Measurements from ENCODE around the gene TTC21A.
"Not testable (repeated sequence)": the region's sequence is repeated elsewhere in the genome, so short reads cannot be mapped to it uniquely, and the experiment has no call there.

The TTC21A gene

GRCh38 chr3:39107388-39108199, at the start of gene TTC21A, which contains the start of gene GORASP1:
TTC21A (plus strand) TSS chr3:39107680; CDS start chr3:39107838, 158 bp downstream.
GORASP1 (minus strand) TSS chr3:39107627; CDS start chr3:39107541, 86 bp downstream.
- DNase-seq = peak; percentile 77

GRCh38 chr3:39061228-39061627, 46.3 kb upstream of the TTC21A start:
- not testable (repeated sequence) for DNase-seq

DNA sequence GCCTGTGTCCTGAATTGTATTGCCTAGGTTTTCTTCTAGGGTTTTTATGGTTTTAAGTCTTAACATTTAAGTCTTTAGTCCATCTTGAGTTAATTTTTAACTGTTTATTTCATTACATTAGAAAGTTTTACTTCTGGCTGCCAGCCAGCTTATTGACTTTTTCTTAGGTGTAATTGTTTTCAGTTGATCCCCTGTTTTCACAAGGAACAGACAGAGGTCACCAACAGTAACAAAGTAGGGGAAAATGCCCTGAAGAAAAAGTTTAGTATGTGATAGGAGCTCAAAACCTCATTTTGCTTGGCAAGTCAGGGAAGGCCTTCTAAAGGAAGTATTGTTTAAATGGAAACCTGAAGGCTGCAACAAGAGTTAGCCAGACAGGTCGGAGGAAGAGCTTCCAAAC, 45.3 kb upstream of the TTC21A start:
- DNase-seq = no peak

GRCh38 chr3:39063143-39063542, 44.3 kb upstream of the TTC21A start:
- DNase-seq = no peak

DNA sequence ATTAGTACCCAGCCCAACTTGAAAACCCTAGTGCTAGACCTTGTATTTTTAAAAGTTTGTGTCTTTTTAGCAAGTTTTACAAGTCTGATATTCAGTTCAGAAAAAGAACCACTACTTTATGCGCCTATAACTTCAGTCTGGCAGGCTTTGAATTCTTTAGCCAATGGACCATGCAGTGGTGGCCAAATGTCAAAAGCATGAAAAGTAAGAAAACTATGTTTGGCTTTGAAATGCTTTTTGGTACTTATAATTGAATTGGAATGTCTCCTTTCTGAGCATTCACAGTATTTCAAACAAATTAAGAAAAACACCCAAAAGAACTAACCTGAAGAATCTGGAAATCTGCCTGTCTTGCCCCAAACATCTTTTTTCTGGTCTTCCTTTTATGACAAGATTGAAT, 42.8 kb upstream of the TTC21A start:
- DNase-seq = no peak

GRCh38 chr3:39065197-39065596, 42.3 kb upstream of the TTC21A start:
- peak; percentile 31 for DNase-seq

DNA sequence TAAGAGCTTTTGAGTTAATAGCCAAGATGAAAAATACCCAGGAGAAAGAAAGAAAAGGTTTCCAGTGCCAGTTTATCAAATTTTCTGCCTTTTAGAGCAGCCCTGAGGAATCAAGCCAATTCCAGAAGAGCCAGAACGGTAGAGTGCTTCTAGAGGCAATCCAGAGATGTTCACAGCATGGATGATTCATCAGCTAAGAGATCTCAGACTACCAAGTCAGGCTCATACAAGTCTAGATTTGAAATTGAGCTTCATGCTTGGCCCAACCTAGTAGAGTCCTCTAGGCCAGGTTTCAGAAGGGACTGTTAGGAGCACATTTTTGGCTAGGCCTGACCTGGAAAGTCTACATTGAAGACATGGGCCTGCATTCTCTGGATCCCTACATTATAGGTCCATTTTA, 40.2 kb upstream of the TTC21A start:
- no peak for DNase-seq

DNA sequence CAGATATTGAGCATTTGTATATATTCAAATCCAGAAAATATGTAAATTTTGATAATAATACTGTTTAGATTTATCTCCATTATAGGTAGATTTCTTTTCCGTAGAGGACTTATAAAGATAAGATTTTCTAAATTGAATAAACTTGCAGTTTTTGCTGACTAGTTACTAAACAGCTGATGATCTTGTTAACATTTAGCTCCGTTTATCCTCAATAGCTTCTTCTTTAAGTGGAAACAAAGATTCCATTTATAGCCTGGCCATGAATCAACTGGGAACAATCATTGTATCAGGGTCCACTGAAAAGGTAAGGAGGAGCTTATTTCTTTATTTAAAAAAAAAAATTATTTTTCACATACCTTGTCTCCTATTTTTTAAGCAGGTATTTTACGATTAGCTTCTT, 38.9 kb upstream of the TTC21A start:
- DNase-seq = no peak

- DNase-seq = no peak
Observed at GRCh38 chr3:39075910-39076309, 31.6 kb upstream of the TTC21A start.

GRCh38 chr3:39079530-39079929, 27.9 kb upstream of the TTC21A start:
- DNase-seq = no peak

- DNase-seq = no peak
Observed at GRCh38 chr3:39080026-39080425, 27.5 kb upstream of the TTC21A start.

- no peak for DNase-seq
Observed at GRCh38 chr3:39082666-39083313, 24.7 kb upstream of the TTC21A start.

DNA sequence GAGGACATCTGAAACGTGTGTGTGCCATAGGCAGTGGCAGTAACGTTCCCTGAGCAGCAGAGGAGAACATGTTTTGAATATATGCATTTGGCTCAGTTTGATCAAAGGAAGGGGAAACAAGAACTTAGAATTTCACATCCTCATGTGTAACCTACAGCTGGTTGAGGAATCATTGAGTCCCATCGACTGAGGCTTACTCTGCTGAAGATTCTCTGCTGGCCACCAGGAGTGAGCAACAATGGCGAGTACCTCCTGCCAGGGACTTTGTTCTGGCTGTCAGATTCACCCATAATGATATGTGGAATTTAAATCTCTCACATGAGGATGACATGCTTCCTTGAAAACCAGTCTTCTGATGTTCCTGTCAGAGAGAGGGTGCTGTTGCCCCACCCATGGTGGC, 21.3 kb upstream of the TTC21A start:
- DNase-seq = no peak

- DNase-seq = no peak
Observed at GRCh38 chr3:39088456-39088855, 19.0 kb upstream of the TTC21A start.

DNA sequence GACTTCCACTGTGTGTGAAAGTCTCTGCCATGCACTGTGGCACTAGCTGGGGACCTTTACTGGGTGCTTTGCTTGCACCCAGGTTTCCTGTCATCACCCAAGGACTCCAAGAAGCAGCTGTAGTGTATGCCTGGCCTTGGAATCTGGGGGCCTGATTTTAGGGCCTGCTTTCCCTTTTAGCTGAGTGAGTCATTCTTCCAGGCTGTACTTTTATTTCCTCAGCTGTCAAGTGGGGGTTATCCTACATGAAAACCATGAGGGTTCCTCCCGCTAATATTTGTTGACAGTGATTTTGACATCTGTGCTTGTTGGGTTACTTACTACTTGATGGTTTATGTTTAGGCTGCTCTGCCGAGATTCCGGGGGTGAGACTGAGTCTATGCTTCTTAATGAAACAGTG, 18.6 kb upstream of the TTC21A start:
- peak; percentile 20 for DNase-seq

DNA sequence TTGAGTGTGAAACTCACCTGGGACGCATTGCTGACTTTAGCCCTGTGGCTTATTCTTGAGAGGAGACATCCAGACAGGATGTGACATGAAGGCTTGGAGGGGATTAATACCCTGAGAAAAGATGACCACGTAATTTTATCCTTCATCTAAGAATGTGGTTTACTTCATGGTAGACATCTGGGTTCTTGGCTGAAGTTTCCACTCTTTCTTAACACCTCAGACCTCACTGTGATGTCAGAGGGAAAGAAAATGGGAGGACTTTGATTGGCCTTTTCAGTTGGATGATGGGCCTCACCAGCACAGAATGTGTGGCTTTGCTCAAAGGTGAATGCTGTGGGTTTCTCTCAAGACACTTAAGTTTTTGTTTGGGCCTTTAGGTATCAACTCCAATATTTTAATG, 16.6 kb upstream of the TTC21A start:
- DNase-seq = no peak

- DNase-seq = no peak
Observed at GRCh38 chr3:39094851-39095677, 12.4 kb upstream of the TTC21A start.

- DNase-seq = no peak
Observed at GRCh38 chr3:39095778-39096177, 11.7 kb upstream of the TTC21A start.

DNA sequence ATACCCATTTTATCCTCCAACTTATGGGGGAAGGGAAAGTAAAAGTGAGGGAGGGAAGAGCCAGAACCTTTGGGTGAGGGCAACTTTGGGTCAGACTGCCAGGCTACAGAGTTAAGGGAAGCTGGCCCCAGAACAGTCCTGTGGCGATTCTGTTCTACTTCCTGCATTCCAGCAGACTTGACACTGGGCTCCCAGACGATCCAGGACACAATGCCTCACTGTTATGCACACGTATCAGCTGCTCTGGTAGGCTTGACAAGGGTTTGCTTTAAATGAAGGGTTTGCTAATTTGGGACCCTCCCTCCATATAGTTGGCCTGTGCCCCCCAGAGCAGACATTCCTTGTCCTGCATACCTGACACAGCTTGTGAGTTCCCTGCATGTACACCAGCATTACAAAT, 10.7 kb upstream of the TTC21A start:
- DNase-seq = no peak

GRCh38 chr3:39097716-39098472, 9.6 kb upstream of the TTC21A start:
- no peak for DNase-seq

DNA sequence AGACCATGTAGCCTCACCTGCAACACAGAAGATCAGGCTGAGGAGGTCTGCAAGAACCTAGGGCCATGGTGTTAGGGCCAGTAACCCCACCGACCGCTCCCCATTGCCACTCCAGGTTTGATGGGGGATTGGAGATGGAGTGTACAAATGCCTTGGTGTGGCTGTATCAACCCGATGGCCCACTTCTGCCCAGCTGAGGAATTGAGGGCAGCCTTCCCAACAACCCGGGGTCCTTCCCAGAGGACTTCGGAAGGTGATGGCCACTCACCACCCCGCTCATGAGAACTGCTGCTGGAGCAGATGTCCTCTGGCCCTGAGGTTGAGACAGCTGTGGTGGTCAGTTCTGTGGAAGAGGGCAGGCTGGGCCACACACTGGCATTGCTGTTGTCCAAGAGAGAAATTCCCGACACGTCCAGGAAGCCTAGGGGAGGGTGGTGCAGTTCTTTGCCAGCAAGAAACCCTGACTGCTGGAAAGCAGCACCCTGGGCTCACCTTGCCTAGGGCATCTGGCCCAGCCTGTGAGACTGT, 8.9 kb upstream of the TTC21A start:
- DNase-seq = no peak

GRCh38 chr3:39099242-39099641, 8.2 kb upstream of the TTC21A start:
- no peak for DNase-seq

Data from HCEC 1CT (cell line).